Neural cell (in vitro differentiated cells): Measurements from ENCODE around the gene DBNDD2. TPM values are rescaled to one million over a fixed set of nuclear protein-coding genes. Genes with fewer than 3 reads are reported as not detected.

Experiments
- H2AFZ ChIP-seq: fragments of 200-600, 300-800 bp; sonication (generic), shearing (Covaris generic); 2 replicates; pipeline ENCODE4 v1.6.0; 2014; ENCODE audit warnings: low read depth, mild to moderate bottlenecking, antibody characterized with exemption, low read length, moderate library complexity
- H3F3A ChIP-seq: fragments of 200-600 bp; shearing (Covaris generic); 2 replicates; pipeline ENCODE4 v1.6.1; 2016; ENCODE audit warnings: mild to moderate bottlenecking, moderate library complexity, mixed read lengths, antibody characterized with exemption, low read length; ENCODE audit not compliant: insufficient read depth, poor library complexity, severe bottlenecking
- H3K27ac ChIP-seq: fragments of 200-600, 300-800 bp; sonication (generic), shearing (Covaris generic); 2 replicates; pipeline ENCODE4 v1.5.1; 2014; ENCODE audit warnings: mild to moderate bottlenecking, low read length, moderate library complexity
- H3K27me3 ChIP-seq: fragments of 300-800, 200-600 bp; sonication (generic), shearing (Covaris generic); 2 replicates; pipeline ENCODE4 v1.6.0; 2014; ENCODE audit warnings: mild to moderate bottlenecking, low read depth, low read length, moderate library complexity; ENCODE audit not compliant: insufficient read depth
- H3K36me3 ChIP-seq: fragments of 300-800, 200-600 bp; sonication (generic), shearing (Covaris generic); 2 replicates; pipeline ENCODE4 v1.5.1; 2014; ENCODE audit warnings: mild to moderate bottlenecking, antibody characterized with exemption, low read length, moderate library complexity; ENCODE audit not compliant: insufficient read depth
- H3K4me2 ChIP-seq: fragments of 300-800, 200-600 bp; sonication (generic), shearing (Covaris generic); 2 replicates; pipeline ENCODE4 v1.6.0; 2014; ENCODE audit warnings: mild to moderate bottlenecking, low read length
- H3K4me3 ChIP-seq: fragments of 300-800, 200-600 bp; sonication (generic), shearing (Covaris generic); 2 replicates; pipeline ENCODE4 v1.5.1; 2014; ENCODE audit warnings: mild to moderate bottlenecking, low read length, moderate library complexity
- H3K79me2 ChIP-seq: fragments of 200-600 bp; shearing (Covaris generic); replicated peaks from 2 replicates; pipeline ENCODE4 v1.6.0; 2014; ENCODE audit warnings: mild to moderate bottlenecking, low read length, moderate library complexity; ENCODE audit not compliant: insufficient read depth
- H3K9ac ChIP-seq: fragments of 300-800, 200-600 bp; sonication (generic), shearing (Covaris generic); 2 replicates; pipeline ENCODE4 v1.6.1; 2016; ENCODE audit warnings: mild to moderate bottlenecking, low read length, mixed read lengths
- H3K9me2 ChIP-seq: fragments of 200-600 bp; shearing (Covaris generic); 2 replicates; pipeline ENCODE4 v1.6.1; 2016; ENCODE audit warnings: mild to moderate bottlenecking, low read length, mixed read lengths; ENCODE audit not compliant: insufficient read depth
- H3K9me3 ChIP-seq: fragments of 200-600, 300-800 bp; sonication (generic), shearing (Covaris generic); 2 replicates; pipeline ENCODE4 v1.6.1; 2016; ENCODE audit warnings: mild to moderate bottlenecking, mixed run types, low read length, moderate library complexity, mixed read lengths
- H4K20me1 ChIP-seq: fragments of 200-600 bp; shearing (Covaris generic); 2 replicates; pipeline ENCODE4 v1.6.1; 2016; ENCODE audit warnings: mild to moderate bottlenecking, mixed run types; ENCODE audit not compliant: insufficient read depth
- EP300 ChIP-seq: fragments of 450-650 bp; conservative IDR thresholded peaks from 2 replicates; pipeline ENCODE4 v1.6.1; 2014; ENCODE audit warnings: antibody characterized with exemption, mild to moderate bottlenecking, moderate library complexity; ENCODE audit not compliant: poor library complexity, severe bottlenecking
- EZH2 ChIP-seq: fragments of 200-600, 300-800 bp; shearing (Covaris generic), sonication (generic); IDR thresholded peaks from 2 replicates; pipeline ENCODE4 v1.6.1; 2014; ENCODE audit warnings: antibody characterized with exemption, low read length, borderline replicate concordance, mild to moderate bottlenecking; ENCODE audit not compliant: insufficient read depth, poor library complexity, severe bottlenecking
- MXI1 ChIP-seq: fragments of 450-650 bp; conservative IDR thresholded peaks from 2 replicates; pipeline ENCODE4 v1.6.1; 2014; ENCODE audit warnings: antibody characterized with exemption, mild to moderate bottlenecking; ENCODE audit not compliant: poor library complexity, severe bottlenecking
- POLR2AphosphoS5 ChIP-seq: IDR thresholded peaks from 2 replicates; pipeline ENCODE4 v1.6.1; 2012
- RAD21 ChIP-seq: fragments of 450-650 bp; conservative IDR thresholded peaks from 2 replicates; pipeline ENCODE4 v1.6.1; 2014; ENCODE audit warnings: antibody characterized with exemption, mild to moderate bottlenecking, moderate library complexity
- SMC3 ChIP-seq: fragments of 450-650 bp; conservative IDR thresholded peaks from 2 replicates; pipeline ENCODE4 v1.6.1; 2014; ENCODE audit warnings: antibody characterized with exemption, mild to moderate bottlenecking, moderate library complexity; ENCODE audit not compliant: poor library complexity
- TAF1 ChIP-seq: IDR thresholded peaks from 2 replicates; pipeline ENCODE4 v1.6.1; 2012; ENCODE audit warnings: low read depth
- polyA plus RNA-seq: library from polyadenylated mRNA; depleted of rRNA; stranded (reverse); fragments of >200 nt; gene quantifications from 2 replicates; pipeline ENCODE4 v1.2.3, GENCODE V29; 2014
- TF ChIP-seq, protein P1 (sequence below): IDR thresholded peaks from 2 replicates; pipeline ENCODE4 v1.6.1; 2012; ENCODE audit warnings: borderline replicate concordance
- TF ChIP-seq, protein P2 (sequence below): fragments of 450-650 bp; IDR thresholded peaks from 2 replicates; pipeline ENCODE4 v1.5.1; 2014; ENCODE audit warnings: antibody characterized with exemption, mild to moderate bottlenecking, moderate library complexity; ENCODE audit not compliant: poor library complexity, severe bottlenecking

DBNDD2 gene
- polyA plus RNA-seq, 1 donor from 2014 or later: 9.1 TPM

DNA sequence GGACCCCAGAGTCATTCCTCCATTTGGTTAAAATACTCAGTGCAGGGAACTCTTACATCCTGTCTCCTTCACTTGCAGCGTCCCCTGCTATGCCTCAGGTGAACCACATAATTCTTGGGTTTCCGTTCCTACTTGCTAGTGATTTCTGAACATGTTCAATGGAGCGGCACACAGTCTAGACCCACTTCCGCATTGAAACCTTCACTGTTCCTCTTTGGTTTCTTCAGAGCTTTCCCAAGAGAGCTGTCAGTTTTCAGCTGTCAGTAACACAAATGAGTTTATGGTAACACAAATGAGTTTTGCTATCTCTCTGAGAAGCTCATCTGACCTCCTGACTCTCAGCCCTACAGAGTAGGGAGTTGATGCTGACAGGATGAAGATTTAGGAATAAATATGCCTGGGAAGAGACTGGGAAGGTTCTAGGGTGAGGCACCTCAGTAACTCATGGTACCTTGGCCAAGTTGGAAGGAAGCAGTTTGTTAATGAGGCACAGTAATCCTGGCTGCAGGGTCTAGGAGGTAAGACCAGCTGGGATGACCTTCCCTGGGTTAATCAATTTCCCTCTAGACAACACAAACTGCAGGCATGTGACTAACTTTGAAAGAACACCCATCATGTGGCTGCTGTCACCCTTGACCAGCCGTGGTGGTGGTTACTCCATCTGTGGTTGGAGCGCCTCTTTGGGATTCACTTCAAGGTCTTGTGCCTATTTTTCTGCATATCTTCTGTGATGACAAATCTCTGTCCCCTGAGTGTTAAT, 39.7 kb upstream of the DBNDD2 start:
- TF ChIP-seq, protein P1, sequence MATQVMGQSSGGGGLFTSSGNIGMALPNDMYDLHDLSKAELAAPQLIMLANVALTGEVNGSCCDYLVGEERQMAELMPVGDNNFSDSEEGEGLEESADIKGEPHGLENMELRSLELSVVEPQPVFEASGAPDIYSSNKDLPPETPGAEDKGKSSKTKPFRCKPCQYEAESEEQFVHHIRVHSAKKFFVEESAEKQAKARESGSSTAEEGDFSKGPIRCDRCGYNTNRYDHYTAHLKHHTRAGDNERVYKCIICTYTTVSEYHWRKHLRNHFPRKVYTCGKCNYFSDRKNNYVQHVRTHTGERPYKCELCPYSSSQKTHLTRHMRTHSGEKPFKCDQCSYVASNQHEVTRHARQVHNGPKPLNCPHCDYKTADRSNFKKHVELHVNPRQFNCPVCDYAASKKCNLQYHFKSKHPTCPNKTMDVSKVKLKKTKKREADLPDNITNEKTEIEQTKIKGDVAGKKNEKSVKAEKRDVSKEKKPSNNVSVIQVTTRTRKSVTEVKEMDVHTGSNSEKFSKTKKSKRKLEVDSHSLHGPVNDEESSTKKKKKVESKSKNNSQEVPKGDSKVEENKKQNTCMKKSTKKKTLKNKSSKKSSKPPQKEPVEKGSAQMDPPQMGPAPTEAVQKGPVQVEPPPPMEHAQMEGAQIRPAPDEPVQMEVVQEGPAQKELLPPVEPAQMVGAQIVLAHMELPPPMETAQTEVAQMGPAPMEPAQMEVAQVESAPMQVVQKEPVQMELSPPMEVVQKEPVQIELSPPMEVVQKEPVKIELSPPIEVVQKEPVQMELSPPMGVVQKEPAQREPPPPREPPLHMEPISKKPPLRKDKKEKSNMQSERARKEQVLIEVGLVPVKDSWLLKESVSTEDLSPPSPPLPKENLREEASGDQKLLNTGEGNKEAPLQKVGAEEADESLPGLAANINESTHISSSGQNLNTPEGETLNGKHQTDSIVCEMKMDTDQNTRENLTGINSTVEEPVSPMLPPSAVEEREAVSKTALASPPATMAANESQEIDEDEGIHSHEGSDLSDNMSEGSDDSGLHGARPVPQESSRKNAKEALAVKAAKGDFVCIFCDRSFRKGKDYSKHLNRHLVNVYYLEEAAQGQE: no peak
- TF ChIP-seq MXI1 (no peak), POLR2AphosphoS5 (no peak)
- Histone ChIP-seq H3K79me2 (peaks cover 27% of the 10 kb centered on the region), H3K4me2 (no peak overlapping the region), H3K36me3 (no peaks in the 10 kb centered on the region), H3K9me3 (no peaks in the 10 kb centered on the region), H4K20me1 (no peaks in the 10 kb centered on the region), H3F3A (no peaks in the 10 kb centered on the region), H3K9ac (no peak overlapping the region), H2AFZ (no peak overlapping the region), H3K27ac (no peak overlapping the region), H3K27me3 (no peaks in the 10 kb centered on the region), H3K9me2 (no peaks in the 10 kb centered on the region), H3K4me3 (no peak overlapping the region)

DNA sequence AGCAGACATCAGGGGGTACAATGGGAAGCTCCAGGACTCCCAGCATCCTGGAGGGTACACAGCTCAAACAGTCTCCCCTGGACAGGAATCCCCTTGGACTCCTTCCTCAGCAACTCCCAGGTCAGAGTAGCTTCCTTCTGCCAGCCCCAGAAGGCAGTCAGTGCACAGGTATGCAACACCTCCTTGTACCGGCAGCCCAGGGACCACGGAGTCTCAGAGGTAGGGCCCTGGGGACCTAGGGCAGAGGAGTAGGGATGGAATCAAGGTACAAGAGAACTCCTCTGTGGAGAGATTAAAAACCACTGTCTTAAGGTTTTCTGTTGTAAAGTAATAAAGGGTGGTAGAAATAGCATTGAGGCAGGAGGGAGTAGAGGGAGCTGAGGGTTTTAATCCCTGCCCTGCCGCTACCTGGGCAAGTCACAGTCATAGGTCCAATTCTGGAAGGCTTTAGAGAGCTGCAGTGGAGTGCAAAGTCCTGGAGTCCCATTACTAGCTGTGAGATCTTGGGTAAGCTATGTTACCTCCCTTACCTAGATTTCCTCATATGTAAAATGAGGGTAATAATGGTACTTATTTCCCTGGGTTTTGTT, 37.4 kb upstream of the DBNDD2 start:
- Histone ChIP-seq H3K27me3 (no peaks in the 10 kb centered on the region), H3F3A (no peaks in the 10 kb centered on the region), H3K9me2 (no peaks in the 10 kb centered on the region), H3K4me2 (no peak overlapping the region), H2AFZ (no peak overlapping the region), H3K9ac (no peak overlapping the region), H3K27ac (no peak overlapping the region), H3K4me3 (no peak overlapping the region), H3K36me3 (no peaks in the 10 kb centered on the region), H3K9me3 (no peaks in the 10 kb centered on the region), H4K20me1 (no peaks in the 10 kb centered on the region), H3K79me2 (peaks cover 7% of the 10 kb centered on the region)
- TF ChIP-seq POLR2AphosphoS5 (no peak), MXI1 (no peak), RAD21 (no peak), TAF1 (no peak), EZH2 (no peak), EP300 (no peak)
- TF ChIP-seq, protein P2, sequence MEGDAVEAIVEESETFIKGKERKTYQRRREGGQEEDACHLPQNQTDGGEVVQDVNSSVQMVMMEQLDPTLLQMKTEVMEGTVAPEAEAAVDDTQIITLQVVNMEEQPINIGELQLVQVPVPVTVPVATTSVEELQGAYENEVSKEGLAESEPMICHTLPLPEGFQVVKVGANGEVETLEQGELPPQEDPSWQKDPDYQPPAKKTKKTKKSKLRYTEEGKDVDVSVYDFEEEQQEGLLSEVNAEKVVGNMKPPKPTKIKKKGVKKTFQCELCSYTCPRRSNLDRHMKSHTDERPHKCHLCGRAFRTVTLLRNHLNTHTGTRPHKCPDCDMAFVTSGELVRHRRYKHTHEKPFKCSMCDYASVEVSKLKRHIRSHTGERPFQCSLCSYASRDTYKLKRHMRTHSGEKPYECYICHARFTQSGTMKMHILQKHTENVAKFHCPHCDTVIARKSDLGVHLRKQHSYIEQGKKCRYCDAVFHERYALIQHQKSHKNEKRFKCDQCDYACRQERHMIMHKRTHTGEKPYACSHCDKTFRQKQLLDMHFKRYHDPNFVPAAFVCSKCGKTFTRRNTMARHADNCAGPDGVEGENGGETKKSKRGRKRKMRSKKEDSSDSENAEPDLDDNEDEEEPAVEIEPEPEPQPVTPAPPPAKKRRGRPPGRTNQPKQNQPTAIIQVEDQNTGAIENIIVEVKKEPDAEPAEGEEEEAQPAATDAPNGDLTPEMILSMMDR: no peak

DNA sequence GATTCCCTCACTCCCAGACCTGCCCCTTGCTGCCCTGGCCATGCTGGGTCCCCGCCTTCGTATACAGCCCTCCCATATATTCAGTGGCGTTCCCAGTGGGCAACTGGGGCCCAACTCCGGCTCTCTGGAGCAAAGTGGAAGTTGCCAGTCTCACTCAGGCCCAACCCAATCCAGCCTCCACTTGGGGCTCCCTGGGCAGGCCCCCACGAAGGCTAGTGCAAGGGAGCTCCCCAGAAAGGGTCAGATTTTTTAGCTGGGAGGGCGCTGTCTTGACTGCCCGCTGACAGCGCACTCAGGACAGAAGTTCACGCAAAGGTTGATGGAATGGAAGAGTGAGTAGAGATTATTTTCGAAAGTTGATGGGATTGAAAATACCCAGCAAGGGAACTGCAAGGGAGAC, 35.8 kb upstream of the DBNDD2 start:
- Histone ChIP-seq H3K36me3 (no peaks in the 10 kb centered on the region), H3F3A (no peaks in the 10 kb centered on the region), H4K20me1 (no peaks in the 10 kb centered on the region), H3K79me2 (no peaks in the 10 kb centered on the region), H3K4me2 (no peak overlapping the region), H2AFZ (no peak overlapping the region), H3K9me3 (no peaks in the 10 kb centered on the region), H3K9ac (no peak overlapping the region), H3K4me3 (no peak overlapping the region), H3K9me2 (no peaks in the 10 kb centered on the region), H3K27me3 (no peaks in the 10 kb centered on the region), H3K27ac (no peak overlapping the region)
- TF ChIP-seq EZH2 (no peak), SMC3 (no peak), MXI1 (no peak), POLR2AphosphoS5 (no peak), RAD21 (no peak), TAF1 (no peak), EP300 (no peak)
- TF ChIP-seq, protein P1: no peak
- TF ChIP-seq, protein P2: no peak
